D721Med (cell line): Measurements from ENCODE around the gene SRGN.

Experiments used
- DNase-seq: peaks from one replicate; pipeline ENCODE4 v3.0.0; 2011; ENCODE audit warnings: low spot score; ENCODE audit not compliant: insufficient read length
- FAIRE-seq: peaks from 2 replicates; lab custom pipeline; 2011; peaks lifted over from hg19 to GRCh38; lab: Jason Lieb, UNC
- TF ChIP-seq, protein P1 (sequence below): IDR thresholded peaks from 2 replicates; pipeline ENCODE4 v1.5.1; 2012; ENCODE audit warnings: mild to moderate bottlenecking, control low read depth; ENCODE audit not compliant: insufficient read depth; ENCODE audit errors: missing control alignments

The SRGN gene

GRCh38 chr10:69101451-69102095, 13.7 kb downstream of the SRGN start:
- FAIRE-seq, result no peak
- TF ChIP-seq, protein P1, sequence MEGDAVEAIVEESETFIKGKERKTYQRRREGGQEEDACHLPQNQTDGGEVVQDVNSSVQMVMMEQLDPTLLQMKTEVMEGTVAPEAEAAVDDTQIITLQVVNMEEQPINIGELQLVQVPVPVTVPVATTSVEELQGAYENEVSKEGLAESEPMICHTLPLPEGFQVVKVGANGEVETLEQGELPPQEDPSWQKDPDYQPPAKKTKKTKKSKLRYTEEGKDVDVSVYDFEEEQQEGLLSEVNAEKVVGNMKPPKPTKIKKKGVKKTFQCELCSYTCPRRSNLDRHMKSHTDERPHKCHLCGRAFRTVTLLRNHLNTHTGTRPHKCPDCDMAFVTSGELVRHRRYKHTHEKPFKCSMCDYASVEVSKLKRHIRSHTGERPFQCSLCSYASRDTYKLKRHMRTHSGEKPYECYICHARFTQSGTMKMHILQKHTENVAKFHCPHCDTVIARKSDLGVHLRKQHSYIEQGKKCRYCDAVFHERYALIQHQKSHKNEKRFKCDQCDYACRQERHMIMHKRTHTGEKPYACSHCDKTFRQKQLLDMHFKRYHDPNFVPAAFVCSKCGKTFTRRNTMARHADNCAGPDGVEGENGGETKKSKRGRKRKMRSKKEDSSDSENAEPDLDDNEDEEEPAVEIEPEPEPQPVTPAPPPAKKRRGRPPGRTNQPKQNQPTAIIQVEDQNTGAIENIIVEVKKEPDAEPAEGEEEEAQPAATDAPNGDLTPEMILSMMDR, result no peak
- DNase-seq, result no peak

- no peak for DNase-seq
- TF ChIP-seq, protein P1, result no peak
- FAIRE-seq, result no peak
Measured at GRCh38 chr10:69102440-69102839, 14.5 kb downstream of the SRGN start.

DNA sequence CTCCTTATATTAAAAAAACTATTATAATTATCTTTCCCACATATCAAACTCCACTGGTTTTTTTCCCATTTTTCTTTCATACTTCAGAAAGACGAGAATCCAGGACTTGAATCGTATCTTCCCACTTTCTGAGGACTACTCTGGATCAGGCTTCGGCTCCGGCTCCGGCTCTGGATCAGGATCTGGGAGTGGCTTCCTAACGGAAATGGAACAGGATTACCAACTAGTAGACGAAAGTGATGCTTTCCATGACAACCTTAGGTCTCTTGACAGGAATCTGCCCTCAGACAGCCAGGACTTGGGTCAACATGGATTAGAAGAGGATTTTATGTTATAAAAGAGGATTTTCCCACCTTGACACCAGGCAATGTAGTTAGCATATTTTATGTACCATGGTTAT, 15.9 kb downstream of the SRGN start:
- no peak for FAIRE-seq
- TF ChIP-seq, protein P1, result no peak

GRCh38 chr10:69104994-69105790, 17.3 kb downstream of the SRGN start:
- DNase-seq (no peak), FAIRE-seq (no peak)
- TF ChIP-seq, protein P1, result no peak

More for the DNA sequence above, 15.9 kb downstream of the SRGN start:
- DNase-seq, result no peak

DNA sequence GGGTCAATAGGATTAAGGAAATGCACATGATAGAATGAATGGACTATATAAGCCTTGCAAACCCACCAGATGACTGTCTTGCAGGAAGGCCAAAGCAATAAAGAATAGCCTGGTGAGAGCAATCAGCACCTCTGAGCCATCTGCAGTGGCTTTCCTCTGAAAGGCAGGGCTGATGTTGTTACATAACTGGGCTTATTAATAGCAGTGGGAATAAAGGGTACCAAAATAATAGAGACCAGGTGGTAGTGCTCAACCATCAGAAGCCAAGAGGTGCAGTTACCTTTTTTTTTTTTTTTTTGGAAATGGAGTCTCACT, 19.2 kb downstream of the SRGN start:
- FAIRE-seq, result no peak
- DNase-seq, result no peak

GRCh38 chr10:69107699-69108098, 19.8 kb downstream of the SRGN start:
- FAIRE-seq (no peak), DNase-seq (no peak)
- TF ChIP-seq, protein P1, result no peak

More for the DNA sequence above, 19.2 kb downstream of the SRGN start:
- TF ChIP-seq, protein P1, result no peak

DNA sequence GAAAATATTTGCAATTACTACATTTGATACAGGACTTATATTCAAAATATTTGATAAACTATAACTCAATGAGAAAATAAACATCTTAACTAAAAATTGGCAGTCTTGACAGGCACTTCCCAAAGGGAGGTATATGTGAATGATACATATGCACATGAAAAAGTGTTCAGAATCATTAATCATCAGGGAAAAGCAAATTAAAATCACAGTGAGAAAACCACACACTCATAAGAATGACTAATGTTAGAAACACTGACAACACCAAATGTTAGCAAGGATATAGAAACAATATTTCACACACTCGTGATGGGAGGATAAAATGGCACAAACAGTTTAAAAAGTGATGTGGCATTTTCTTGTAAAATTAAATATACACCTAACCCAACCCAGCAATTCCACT, 32.0 kb downstream of the SRGN start:
- FAIRE-seq, result no peak
- TF ChIP-seq, protein P1, result no peak
- no peak for DNase-seq
